Activated T-helper 2 cell treated with anti-CD3 and anti-CD28 coated beads, Interferon-gamma antibody, Interleukin-2, Interleukin-4, amounts not matched to agents 10 μg/mL and 5 μg/mL and 100 μg/mL, durations not matched to agents 14 hours and 24 hours and 36 hours (primary cell): ENCODE measurements around the gene MYH13. TPM values are rescaled to one million over a fixed set of nuclear protein-coding genes. Genes with fewer than 3 reads are reported as not detected.

Source experiments
- DNase-seq: peaks from one replicate; pipeline ENCODE4 v3.0.0; 2021; ENCODE audit warnings: low spot score
- H3K27ac Mint-ChIP-seq: one replicate; pipeline ENCODE4 v1.8.0; 2021; ENCODE audit warnings: mixed read lengths
- H3K27me3 Mint-ChIP-seq: one replicate; pipeline ENCODE4 v1.8.0; 2021; ENCODE audit warnings: low read depth, mixed read lengths
- H3K36me3 Mint-ChIP-seq: one replicate; pipeline ENCODE4 v1.8.0; 2021; ENCODE audit warnings: low read depth, mixed read lengths
- H3K4me1 Mint-ChIP-seq: one replicate; pipeline ENCODE4 v1.8.0; 2021; ENCODE audit warnings: low read depth, mixed read lengths
- H3K4me3 Mint-ChIP-seq: one replicate; pipeline ENCODE4 v1.8.0; 2021; ENCODE audit warnings: low read depth, mild to moderate bottlenecking, moderate library complexity, mixed read lengths
- H3K9me3 Mint-ChIP-seq: one replicate; pipeline ENCODE4 v1.8.0; 2021; ENCODE audit warnings: mixed read lengths
- intact Hi-C: fragments of 100-400 bp; cut with micrococcal nuclease; formaldehyde crosslinking; loops from one replicate; pipeline ENCODE4 v1.15.1; 2023
- total RNA-seq: library from RNA; stranded (reverse); gene quantifications from 2 replicates; pipeline ENCODE4 v1.2.3, GENCODE V29; 2022

MYH13 gene
- total RNA-seq, 1 donor from 2014 or later, result not detected

DNA sequence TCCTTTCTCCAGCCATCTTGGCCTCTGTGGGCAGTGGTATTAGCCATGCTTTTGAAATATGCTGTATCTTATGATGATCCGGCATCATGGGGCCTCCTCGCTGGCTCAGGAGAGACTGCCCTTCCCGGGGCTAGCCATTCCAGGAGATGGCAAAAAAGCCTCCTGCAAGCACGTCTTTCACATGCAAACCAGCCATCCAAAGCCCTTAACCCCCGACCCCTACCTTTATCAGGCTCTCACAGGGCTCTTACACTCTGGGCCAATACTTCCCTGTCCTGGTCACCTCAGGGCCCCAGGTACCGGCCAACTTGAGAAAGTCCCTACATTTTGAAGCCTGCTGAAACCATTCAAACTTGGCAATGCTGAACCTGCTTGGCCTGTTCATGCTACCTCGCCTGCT, 36.4 kb downstream of the MYH13 start:
- intact Hi-C loops, result no loop called here
- H3K9me3 Mint-ChIP-seq, result no peaks in the 10 kb centered on the region
- no peak overlapping the region for H3K27ac Mint-ChIP-seq
- no peaks in the 10 kb centered on the region for H3K27me3 Mint-ChIP-seq
- H3K36me3 Mint-ChIP-seq, result no peaks in the 10 kb centered on the region
- no peak overlapping the region for H3K4me3 Mint-ChIP-seq
- no peaks in the 10 kb centered on the region for H3K4me1 Mint-ChIP-seq
- no peak for DNase-seq

GRCh38 chr17:10332515-10332914, 40.3 kb downstream of the MYH13 start:
- intact Hi-C loops, result no loop called here
- H3K9me3 Mint-ChIP-seq, result no peaks in the 10 kb centered on the region

DNA sequence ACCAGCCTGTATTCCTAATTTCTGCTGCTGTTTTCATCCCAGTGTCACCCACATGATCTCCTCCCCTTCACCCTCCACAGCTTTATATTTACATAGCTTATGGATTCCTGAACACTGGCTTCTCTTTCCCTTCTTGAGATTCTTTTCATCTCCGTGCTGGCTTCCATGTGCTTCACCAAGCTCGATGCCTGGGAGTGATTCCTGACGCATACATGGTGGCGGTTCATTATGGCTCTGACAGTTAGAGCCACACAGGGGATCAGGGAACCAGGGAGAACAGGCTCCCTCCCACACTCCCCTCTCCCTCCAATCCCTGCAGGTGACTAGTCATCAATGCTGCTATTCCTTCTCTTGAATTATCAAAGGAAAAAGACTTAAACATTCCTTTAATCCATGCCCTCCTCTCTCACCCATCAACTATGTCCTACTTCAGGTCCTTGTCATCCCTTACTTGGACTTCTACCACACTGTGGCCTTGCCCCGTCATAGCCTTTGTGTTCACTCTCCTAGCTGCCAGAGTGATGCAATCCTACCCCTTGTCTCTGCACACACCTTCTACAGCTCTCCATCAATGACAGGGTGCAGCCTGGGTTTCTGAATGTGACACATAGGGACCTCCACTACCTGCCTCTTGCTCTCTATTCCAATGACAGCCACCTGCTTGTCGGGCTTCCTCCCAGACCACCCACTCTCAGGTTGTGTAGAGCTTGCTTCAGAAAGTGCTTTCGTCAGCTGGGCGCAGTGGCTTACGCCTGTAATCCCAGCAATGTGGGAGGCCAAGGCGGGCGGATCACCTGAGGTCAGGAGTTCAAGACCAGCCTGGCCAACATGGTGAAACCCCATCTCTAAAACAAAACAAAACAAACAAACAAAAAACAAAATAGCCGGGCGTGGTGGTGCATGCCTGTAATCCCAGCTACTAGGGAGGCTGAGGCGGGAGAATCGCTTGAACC, 43.6 kb downstream of the MYH13 start:
- Mint-ChIP-seq H3K4me3 (no peak overlapping the region), H3K4me1 (no peaks in the 10 kb centered on the region), H3K9me3 (no peaks in the 10 kb centered on the region), H3K27ac (no peak overlapping the region), H3K27me3 (no peaks in the 10 kb centered on the region), H3K36me3 (no peaks in the 10 kb centered on the region)
- intact Hi-C loops, result no loop called here
- DNase-seq, result no peak

More at GRCh38 chr17:10332515-10332914, 40.3 kb downstream of the MYH13 start:
- H3K4me1 Mint-ChIP-seq, result no peaks in the 10 kb centered on the region
- H3K36me3 Mint-ChIP-seq, result no peaks in the 10 kb centered on the region
- H3K4me3 Mint-ChIP-seq, result no peak overlapping the region
- no peaks in the 10 kb centered on the region for H3K27me3 Mint-ChIP-seq
- no peak overlapping the region for H3K27ac Mint-ChIP-seq
- no peak for DNase-seq

DNA sequence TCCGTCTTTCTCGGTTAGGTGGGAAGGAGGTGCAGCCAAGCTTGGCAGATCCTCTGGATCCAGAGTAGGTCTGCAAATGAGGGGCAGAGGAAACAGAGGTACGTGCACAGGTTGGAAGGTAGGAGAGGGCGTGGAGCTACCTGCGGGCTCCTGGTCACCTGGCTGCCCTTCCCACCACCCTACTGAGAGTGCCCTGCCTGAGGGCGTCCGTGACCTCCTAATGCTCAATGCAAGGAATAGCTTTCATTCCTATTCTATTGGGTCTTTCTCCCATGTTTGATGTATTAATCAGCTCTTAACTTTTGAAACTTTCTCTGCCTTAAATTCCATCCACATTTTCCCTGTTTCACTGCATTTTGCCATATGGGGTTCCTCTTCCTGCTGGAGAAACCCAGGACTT, 44.6 kb downstream of the MYH13 start:
- no peak for DNase-seq
- no peaks in the 10 kb centered on the region for H3K4me1 Mint-ChIP-seq
- no peaks in the 10 kb centered on the region for H3K9me3 Mint-ChIP-seq
- H3K27me3 Mint-ChIP-seq, result no peaks in the 10 kb centered on the region
- intact Hi-C loops, result no loop called here
- no peak overlapping the region for H3K27ac Mint-ChIP-seq
- H3K36me3 Mint-ChIP-seq, result no peaks in the 10 kb centered on the region
- H3K4me3 Mint-ChIP-seq, result no peak overlapping the region

DNA sequence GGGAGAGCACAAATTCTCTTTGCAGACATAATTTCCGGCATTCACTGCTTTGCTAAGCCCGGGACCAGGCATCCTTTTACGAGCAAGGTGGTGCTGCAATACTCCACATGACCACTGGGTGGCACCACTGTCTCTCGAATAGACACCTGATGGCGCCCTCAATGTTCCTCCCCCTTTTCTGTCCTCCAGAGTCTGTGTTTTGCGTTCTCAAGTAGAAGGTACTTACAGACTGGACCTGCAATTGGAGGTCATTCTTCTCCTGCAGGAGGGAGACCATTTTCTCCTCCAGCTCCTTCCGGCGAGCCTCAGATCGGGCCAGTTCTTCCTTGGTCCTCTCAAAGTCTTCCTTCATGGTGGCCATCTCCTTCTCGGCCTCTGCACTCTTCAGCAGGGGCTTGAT, 45.2 kb downstream of the MYH13 start:
- no peaks in the 10 kb centered on the region for H3K9me3 Mint-ChIP-seq
- H3K4me1 Mint-ChIP-seq, result no peaks in the 10 kb centered on the region
- no peaks in the 10 kb centered on the region for H3K27me3 Mint-ChIP-seq
- no peaks in the 10 kb centered on the region for H3K36me3 Mint-ChIP-seq
- intact Hi-C loops, result loop anchor here (1.0 kb wide), 1 partner anchor 289 kb away; no protein-coding TSS in a partner anchor
- peak; percentile 55 for DNase-seq
- H3K27ac Mint-ChIP-seq, result no peak overlapping the region
- no peak overlapping the region for H3K4me3 Mint-ChIP-seq

GRCh38 chr17:10325031-10325695, 47.6 kb downstream of the MYH13 start:
- no peaks in the 10 kb centered on the region for H3K27me3 Mint-ChIP-seq

DNA sequence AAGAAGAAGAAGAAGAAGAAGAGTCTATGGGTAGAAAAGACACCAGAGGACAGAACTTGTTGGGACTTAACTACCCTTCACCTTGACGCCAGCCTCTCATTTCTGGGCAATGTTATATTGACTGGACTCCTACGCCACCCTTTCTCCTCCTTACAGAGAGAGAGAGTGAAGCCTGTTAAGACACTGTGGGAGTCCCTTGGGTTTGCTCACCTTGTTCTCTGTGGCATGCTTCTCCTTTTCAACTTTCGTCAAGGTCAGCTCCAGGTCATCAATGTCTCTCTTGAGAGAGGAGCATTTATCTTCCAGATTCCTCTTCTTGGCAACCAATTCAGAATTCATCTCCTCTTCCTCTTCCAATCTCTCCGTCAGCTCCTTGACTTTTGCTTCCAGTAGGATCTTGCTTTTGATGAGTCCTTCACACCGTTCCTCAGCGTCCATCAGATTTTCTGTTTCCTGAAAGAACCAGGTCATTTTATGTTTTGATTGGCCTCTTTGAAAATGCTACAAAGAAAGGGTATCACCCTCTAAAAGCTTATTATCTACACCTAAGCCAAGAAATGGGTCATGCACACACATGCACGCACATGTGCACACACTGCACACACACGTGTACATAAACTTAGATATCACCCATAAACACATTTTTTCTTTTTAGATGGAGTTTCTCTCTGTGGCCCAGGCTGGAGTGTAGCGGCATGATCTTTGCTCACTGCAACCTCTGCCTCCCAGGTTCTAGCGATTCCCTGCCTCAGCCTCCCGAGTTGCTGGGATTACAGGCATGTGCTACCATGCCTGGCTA, 48.8 kb downstream of the MYH13 start:
- Mint-ChIP-seq H3K4me3 (no peak overlapping the region), H3K27me3 (no peaks in the 10 kb centered on the region), H3K4me1 (peaks cover 5% of the 10 kb centered on the region), H3K27ac (no peak overlapping the region), H3K9me3 (no peaks in the 10 kb centered on the region), H3K36me3 (no peaks in the 10 kb centered on the region)
- DNase-seq, result no peak
- intact Hi-C loops, result no loop called here

More at GRCh38 chr17:10325031-10325695, 47.6 kb downstream of the MYH13 start:
- H3K9me3 Mint-ChIP-seq, result no peaks in the 10 kb centered on the region
- H3K4me1 Mint-ChIP-seq, result peaks cover 5% of the 10 kb centered on the region
- no peak overlapping the region for H3K4me3 Mint-ChIP-seq
- no peak for DNase-seq
- intact Hi-C loops, result no loop called here
- H3K27ac Mint-ChIP-seq, result no peak overlapping the region
- no peaks in the 10 kb centered on the region for H3K36me3 Mint-ChIP-seq

GRCh38 chr17:10318535-10318934, 54.3 kb downstream of the MYH13 start:
- H3K27ac Mint-ChIP-seq, result no peak overlapping the region
- H3K27me3 Mint-ChIP-seq, result peaks cover 2% of the 10 kb centered on the region
- no peaks in the 10 kb centered on the region for H3K9me3 Mint-ChIP-seq
- peaks cover 9% of the 10 kb centered on the region for H3K4me1 Mint-ChIP-seq
- intact Hi-C loops, result no loop called here
- no peaks in the 10 kb centered on the region for H3K36me3 Mint-ChIP-seq
- no peak for DNase-seq
- no peak overlapping the region for H3K4me3 Mint-ChIP-seq

GRCh38 chr17:10317543-10317834, 55.3 kb downstream of the MYH13 start:
- no peaks in the 10 kb centered on the region for H3K9me3 Mint-ChIP-seq
- no peaks in the 10 kb centered on the region for H3K36me3 Mint-ChIP-seq
- no peak for DNase-seq
- peaks cover 9% of the 10 kb centered on the region for H3K4me1 Mint-ChIP-seq
- no peak overlapping the region for H3K4me3 Mint-ChIP-seq
- peaks cover 2% of the 10 kb centered on the region for H3K27me3 Mint-ChIP-seq
- H3K27ac Mint-ChIP-seq, result no peak overlapping the region
- intact Hi-C loops, result no loop called here

- no peaks in the 10 kb centered on the region for H3K36me3 Mint-ChIP-seq
- intact Hi-C loops, result no loop called here
- peaks cover 9% of the 10 kb centered on the region for H3K4me1 Mint-ChIP-seq
- no peak overlapping the region for H3K27ac Mint-ChIP-seq
- H3K4me3 Mint-ChIP-seq, result no peak overlapping the region
- no peaks in the 10 kb centered on the region for H3K9me3 Mint-ChIP-seq
- DNase-seq, result peak; percentile 10
- peaks cover 2% of the 10 kb centered on the region for H3K27me3 Mint-ChIP-seq
Observed at GRCh38 chr17:10316801-10317542, 55.8 kb downstream of the MYH13 start.

GRCh38 chr17:10314329-10314728, 58.5 kb downstream of the MYH13 start:
- intact Hi-C loops, result no loop called here
- Mint-ChIP-seq H3K4me3 (no peak overlapping the region), H3K36me3 (no peaks in the 10 kb centered on the region), H3K27me3 (peaks cover 2% of the 10 kb centered on the region), H3K4me1 (peaks cover 4% of the 10 kb centered on the region), H3K9me3 (no peaks in the 10 kb centered on the region), H3K27ac (no peak overlapping the region)
- no peak for DNase-seq

DNA sequence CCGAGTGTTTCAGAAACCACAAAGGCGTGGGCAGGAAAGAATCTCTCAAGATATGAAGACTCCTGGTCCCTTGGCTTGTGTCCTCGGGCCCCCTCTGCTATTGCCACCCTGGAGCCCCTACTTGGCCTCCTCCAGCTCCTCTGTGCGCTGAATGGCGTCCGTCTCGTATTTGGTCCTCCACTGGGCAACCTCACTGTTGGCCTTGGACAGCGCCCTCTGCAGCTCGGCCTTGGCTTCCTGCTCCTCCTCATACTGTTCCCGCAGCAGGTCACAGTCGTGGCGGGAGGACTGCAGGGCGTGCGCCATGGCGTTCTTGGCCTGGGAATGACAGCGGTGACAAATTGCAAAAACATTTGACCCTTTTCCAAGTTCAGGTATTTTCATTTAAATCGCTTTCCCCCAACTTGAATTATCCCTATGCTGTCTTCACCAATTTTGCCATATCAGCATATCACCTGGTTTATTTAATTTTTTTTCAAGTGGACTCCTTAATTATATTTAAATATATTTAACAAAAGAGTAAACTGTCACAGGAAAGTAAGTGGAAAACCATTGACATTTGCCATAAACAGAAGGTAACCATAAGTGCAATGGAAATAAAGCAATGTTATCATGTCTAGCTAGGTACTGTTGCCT, 59.7 kb downstream of the MYH13 start:
- Mint-ChIP-seq H3K27ac (no peak overlapping the region), H3K36me3 (no peaks in the 10 kb centered on the region), H3K27me3 (peaks cover 2% of the 10 kb centered on the region), H3K4me3 (no peak overlapping the region), H3K9me3 (no peaks in the 10 kb centered on the region), H3K4me1 (peaks cover 4% of the 10 kb centered on the region)
- intact Hi-C loops, result no loop called here
- DNase-seq, result no peak
